SK-N-SH (cell line): ENCODE measurements around the gene HLF. TPM values are rescaled to one million over a fixed set of nuclear protein-coding genes. Genes with fewer than 3 reads are reported as not detected.
A peak's percentile ranks its signal among the peaks of the same experiment; 100 is the strongest.

Experiments
- CTCF ChIA-PET: fragments of 300-600, 350-600 bp; formaldehyde crosslinking; extraction: SDS; loops from one replicate; lab custom pipeline; 2021; lab: Yijun Ruan, JAX
- POLR2A ChIA-PET: fragments of 350-600 bp; sonication (Branson Sonifier 250); formaldehyde crosslinking; extraction: SDS; loops from one replicate; lab custom pipeline; 2020; ENCODE audit warnings: antibody characterized with exemption, inconsistent platforms; lab: Yijun Ruan, JAX
- DNase-seq: peaks from one replicate; pipeline ENCODE4 v3.0.0; 2012
- H2AFZ ChIP-seq: fragments of 200-600 bp; sonication (generic); 2 replicates; pipeline ENCODE4 v1.8.1; 2016; ENCODE audit warnings: antibody characterized with exemption, mild to moderate bottlenecking, low read depth
- H3F3A ChIP-seq: fragments of 200-600 bp; sonication (generic); replicated peaks from 2 replicates; pipeline ENCODE3; 2016; ENCODE audit warnings: antibody characterized with exemption, mild to moderate bottlenecking; ENCODE audit not compliant: insufficient read depth
- H3K27ac ChIP-seq, 2 experiments: fragments of 200-500 bp in 1 of 2; fragments of 200-600 bp in 1 of 2; sonication (Bioruptor generic) in 1 of 2; sonication (generic), shearing (Covaris generic) in 1 of 2; 2 replicates each; pipeline versions ENCODE4 v1.5.1 to v1.6.1; 2014 to 2016; ENCODE audit warnings: low read depth in 2 of 2, inconsistent platforms in 1 of 2, low read length in 1 of 2, mild to moderate bottlenecking in 1 of 2, mixed read lengths in 1 of 2
- H3K27me3 ChIP-seq: fragments of 200-600 bp; sonication (generic), shearing (Covaris generic); 2 replicates; pipeline ENCODE4 v1.6.1; 2016; ENCODE audit warnings: mixed run types; ENCODE audit not compliant: insufficient read depth
- H3K36me3 ChIP-seq, 2 experiments: fragments of 200-500 bp in 1 of 2; fragments of 200-600 bp in 1 of 2; sonication (Bioruptor generic) in 1 of 2; sonication (generic) in 1 of 2; replicated peaks in 1 of 2; 2 replicates each; pipeline versions ENCODE3 to v1.5.1; 2014 to 2016; ENCODE audit warnings: low read length in 1 of 2, mild to moderate bottlenecking in 1 of 2; ENCODE audit not compliant: insufficient read depth in 2 of 2, control insufficient read depth in 1 of 2
- H3K4me1 ChIP-seq, 2 experiments: fragments of 200-500 bp in 1 of 2; fragments of 200-600 bp in 1 of 2; sonication (Bioruptor generic) in 1 of 2; sonication (generic), shearing (Covaris generic) in 1 of 2; 2 replicates each; pipeline versions ENCODE4 v1.5.1 to v1.6.1; 2014 to 2016; ENCODE audit warnings: low read depth in 1 of 2, low read length in 1 of 2, mixed run types in 1 of 2; ENCODE audit not compliant: insufficient read depth in 2 of 2, control insufficient read depth in 1 of 2
- H3K4me2 ChIP-seq: fragments of 200-600 bp; sonication (generic), shearing (Covaris generic); 2 replicates; pipeline ENCODE4 v1.6.1; 2017; ENCODE audit warnings: mixed run types
- H3K4me3 ChIP-seq, 2 experiments: fragments of 200-500 bp in 1 of 2; fragments of 200-600 bp in 1 of 2; sonication (Bioruptor generic) in 1 of 2; sonication (generic), shearing (Covaris generic) in 1 of 2; 2 replicates each; pipeline versions ENCODE4 v1.5.1 to v1.8.1; 2014 to 2016; ENCODE audit warnings: low read depth in 2 of 2, inconsistent platforms in 1 of 2, low read length in 1 of 2, mild to moderate bottlenecking in 1 of 2, mixed read lengths in 1 of 2, moderate library complexity in 1 of 2
- H3K79me2 ChIP-seq: fragments of 200-600 bp; sonication (generic); 2 replicates; pipeline ENCODE4 v1.8.1; 2017; ENCODE audit warnings: mild to moderate bottlenecking; ENCODE audit not compliant: insufficient read depth
- H3K9ac ChIP-seq: fragments of 200-600 bp; sonication (generic); 2 replicates; pipeline ENCODE4 v1.6.1; 2017; ENCODE audit warnings: mixed run types
- H3K9me2 ChIP-seq: fragments of 200-600 bp; sonication (generic); 2 replicates; pipeline ENCODE4 v1.6.1; 2017; ENCODE audit warnings: mixed run types
- H3K9me3 ChIP-seq: fragments of 200-600 bp; sonication (generic); 2 replicates; pipeline ENCODE4 v1.6.1; 2017; ENCODE audit warnings: mixed run types, mild to moderate bottlenecking, moderate library complexity
- H4K20me1 ChIP-seq: fragments of 200-600 bp; sonication (generic); 2 replicates; pipeline ENCODE4 v1.6.1; 2017; ENCODE audit warnings: mild to moderate bottlenecking, mixed run types; ENCODE audit not compliant: insufficient read depth
- CHD2 ChIP-seq: fragments of 150-350 bp; IDR thresholded peaks from 2 replicates; pipeline ENCODE4 v1.6.1; 2018; ENCODE audit warnings: low read length; ENCODE audit not compliant: partially characterized antibody
- CTCF ChIP-seq: fragments of 200-600 bp; sonication (generic); IDR thresholded peaks from 2 replicates; pipeline ENCODE4 v1.6.1; 2017; ENCODE audit warnings: antibody characterized with exemption, mild to moderate bottlenecking, moderate library complexity
- ELF1 ChIP-seq: IDR thresholded peaks from 2 replicates; pipeline ENCODE4 v1.4.0; 2012
- EP300 ChIP-seq, 2 experiments: IDR thresholded peaks; 2 replicates each; pipeline versions ENCODE4 v1.4.0 to v1.6.1; 2012; ENCODE audit warnings: borderline replicate concordance in 1 of 2, low read depth in 1 of 2, low read length in 1 of 2
- EZH2phosphoT487 ChIP-seq: fragments of 200-600 bp; sonication (generic); IDR thresholded peaks from 2 replicates; pipeline ENCODE4 v1.6.1; 2017; ENCODE audit warnings: low read depth, mixed run types, mild to moderate bottlenecking, antibody characterized with exemption, moderate library complexity, borderline replicate concordance
- GABPA ChIP-seq: IDR thresholded peaks from 2 replicates; pipeline ENCODE4 v1.4.0; 2012; ENCODE audit warnings: low read depth, mild to moderate bottlenecking
- GATA2 ChIP-seq: sonication (generic); formaldehyde crosslinking; IDR thresholded peaks from 2 replicates; pipeline ENCODE4 v1.5.0; 2020; ENCODE audit warnings: mild to moderate bottlenecking, missing genetic modification reagents
- IRF3 ChIP-seq: fragments of 150-350 bp; IDR thresholded peaks from 2 replicates; pipeline ENCODE4 v1.6.1; 2016; ENCODE audit warnings: mild to moderate bottlenecking, low read depth, low read length
- JUND ChIP-seq: IDR thresholded peaks from 2 replicates; pipeline ENCODE4 v1.4.0; 2012
- MAX ChIP-seq: IDR thresholded peaks from 2 replicates; pipeline ENCODE4 v1.4.0; 2012; ENCODE audit warnings: low read depth
- NFIC ChIP-seq: IDR thresholded peaks from 2 replicates; pipeline ENCODE4 v1.4.0; 2012; ENCODE audit warnings: borderline replicate concordance
- PBX3 ChIP-seq: IDR thresholded peaks from 2 replicates; pipeline ENCODE4; 2012
- POLR2AphosphoS5 ChIP-seq: IDR thresholded peaks from 2 replicates; pipeline ENCODE4 v1.6.1; 2012; ENCODE audit warnings: low read depth, low read length
- SIN3A ChIP-seq: IDR thresholded peaks from 2 replicates; pipeline ENCODE4 v1.6.1; 2012; ENCODE audit warnings: low read depth, mild to moderate bottlenecking, low read length, moderate library complexity, borderline replicate concordance
- SMC3 ChIP-seq: IDR thresholded peaks from 2 replicates; pipeline ENCODE4 v1.6.1; 2012; ENCODE audit warnings: low read depth, low read length, improper control_type of control experiment
- TAF1 ChIP-seq: IDR thresholded peaks from 2 replicates; pipeline ENCODE4 v1.6.1; 2012; ENCODE audit warnings: low read depth, mild to moderate bottlenecking, low read length, moderate library complexity, borderline replicate concordance
- TEAD4 ChIP-seq: IDR thresholded peaks from 2 replicates; pipeline ENCODE4 v1.4.0; 2012; ENCODE audit warnings: mild to moderate bottlenecking, borderline replicate concordance; ENCODE audit not compliant: insufficient read depth
- USF1 ChIP-seq: IDR thresholded peaks from 2 replicates; pipeline ENCODE4 v1.4.0; 2012; ENCODE audit warnings: low read depth, borderline replicate concordance
- USF2 ChIP-seq: fragments of 150-350 bp; IDR thresholded peaks from 2 replicates; pipeline ENCODE4 v1.6.1; 2017; ENCODE audit warnings: antibody characterized with exemption, low read length, low read depth, borderline replicate concordance
- YY1 ChIP-seq: IDR thresholded peaks from 2 replicates; pipeline ENCODE4 v1.4.0; 2012; ENCODE audit warnings: low read depth, mild to moderate bottlenecking
- WGBS: methylation state at CpG from one replicate; pipeline ENCODE4 v1.1.6; 2017; ENCODE audit warnings: low lambda C conversion rate; 5-methylcytosine and 5-hydroxymethylcytosine counted together
- polyA plus RNA-seq, 3 experiments: library from polyadenylated mRNA; depleted of rRNA; stranded (reverse); fragments of >200 nt; gene quantifications; 2 replicates each; pipeline ENCODE4 v1.2.3, GENCODE V29; 2012

Gene HLF
- polyA plus RNA-seq, 1 of the 3 experiments (the other 2 are of a cell fraction) = 0.03 TPM

GRCh38 chr17:55284001-55284884 is 19.5 kb downstream of the HLF start:
- POLR2A ChIA-PET = no interaction called here
- Histone ChIP-seq H3F3A (no peaks in the 10 kb centered on the region), H3K9ac (no peak overlapping the region), H3K9me2 (no peaks in the 10 kb centered on the region), H3K9me3 (no peaks in the 10 kb centered on the region), H3K36me3 (no peaks in the 10 kb centered on the region), H2AFZ (no peak overlapping the region), H3K79me2 (no peaks in the 10 kb centered on the region), H3K4me2 (no peak overlapping the region), H4K20me1 (no peaks in the 10 kb centered on the region), H3K27me3 (no peaks in the 10 kb centered on the region), H3K4me3 (no peak overlapping the region), H3K4me1 (peaks cover 0 to 15% of the 10 kb centered on the region in 2 experiments; a peak in 1 of 4 replicates), H3K27ac (no peak overlapping the region)
- CTCF ChIA-PET = interaction anchor here (1.1 to 3.8 kb wide), 7 partner anchors 10 to 230 kb away, joined by 3 to 20 read pairs (median 5); partner anchors contain the start of gene HLF
- WGBS = 65% methylated on average over 7 of the region's 7 CpGs
- no peak for TF ChIP-seq EP300 (IDR thresholded peaks at IDR 0.05; ENCODE audit: borderline replicate concordance in 1 of 2, low read depth in 1 of 2, low read length in 1 of 2)
- TF ChIP-seq SIN3A = no peak
- DNase-seq = no peak

GRCh38 chr17:55284944-55285339 is 20.2 kb downstream of the HLF start:
- Histone ChIP-seq H3K79me2 (no peaks in the 10 kb centered on the region), H3K36me3 (no peaks in the 10 kb centered on the region)
- CTCF ChIA-PET = interaction anchor here (1.1 to 3.8 kb wide), 5 partner anchors 10 to 229 kb away, joined by 3 to 20 read pairs (median 3); no protein-coding TSS in a partner anchor

More at GRCh38 chr17:55284944-55285339, 20.2 kb downstream of the HLF start:
- Histone ChIP-seq H3K27ac (no peak overlapping the region), H3K4me3 (no peak overlapping the region), H3K4me1 (peaks cover 0 to 15% of the 10 kb centered on the region in 2 experiments; a peak in 1 of 4 replicates), H4K20me1 (no peaks in the 10 kb centered on the region), H3K9me3 (no peaks in the 10 kb centered on the region), H3K4me2 (peak overlapping the region; percentile 23; the same call in 1 of the 2 replicates), H3K27me3 (no peaks in the 10 kb centered on the region), H2AFZ (no peak overlapping the region), H3K9ac (no peak overlapping the region), H3K9me2 (no peaks in the 10 kb centered on the region), H3F3A (no peaks in the 10 kb centered on the region)
- WGBS = 21% methylated on average over 2 of the region's 2 CpGs
- TF ChIP-seq IRF3 (no peak), USF1 (no peak), TEAD4 (no peak), PBX3 (no peak), YY1 (no peak), EP300 (IDR thresholded peaks at IDR 0.05; ENCODE audit: borderline replicate concordance in 1 of 2, low read depth in 1 of 2, low read length in 1 of 2) (no peak), ELF1 (no peak), CTCF (no peak), EZH2phosphoT487 (no peak), SMC3 (no peak), GATA2 (CRISPR knock-in tag) (no peak), CHD2 (no peak), GABPA (no peak), USF2 (no peak), MAX (no peak), JUND (no peak), SIN3A (no peak), TAF1 (no peak), POLR2AphosphoS5 (no peak), NFIC (no peak)
- DNase-seq = no peak
- POLR2A ChIA-PET = no interaction called here
